Measurements from ENCODE around the gene LRGUK. TPM values are rescaled to one million over a fixed set of nuclear protein-coding genes. Genes with fewer than 3 reads are reported as not detected.
"Not testable (repeated sequence)": the region's sequence is repeated elsewhere in the genome, so short reads cannot be mapped to it uniquely, and the experiment has no call there.

The LRGUK gene
- polyA plus RNA-seq (2013, experiment 1 of 2), result 0.39 TPM
- polyA plus RNA-seq (2013, experiment 2 of 2), result 0.47 TPM

GRCh38 chr7:134126966-134127848 lies at the start of gene LRGUK:
LRGUK (plus strand) TSS chr7:134127340; CDS start chr7:134127368, 28 bp downstream.
- Histone ChIP-seq H3K9me3 (replicated peaks in 1 of 2; ENCODE audit: control insufficient read depth in 2 of 2, insufficient read depth in 1 of 2, low read depth in 1 of 2, low read length in 2 of 2) (no peaks in the 10 kb centered on the region), H3K4me3 (ENCODE audit: low read length in 2 of 2) (peak within 1 kb of the TSS; percentile 80 to 81), H3K4ac (ENCODE audit: low read length) (no peak within 1 kb of the TSS)

GRCh38 chr7:134077560-134077959 lies 49.6 kb upstream of the LRGUK start:
- not testable (repeated sequence) for H3K18ac ChIP-seq (ENCODE audit: low read length); H3K79me1 ChIP-seq (ENCODE audit: low read depth, low read length); H2BK15ac ChIP-seq (ENCODE audit: low read length); H2BK120ac ChIP-seq (ENCODE audit: low read depth, low read length); H2AK5ac ChIP-seq (ENCODE audit: low read depth, low read length); H3K36me3 ChIP-seq (replicated peaks in 1 of 2; ENCODE audit: control insufficient read depth in 2 of 2, insufficient read depth in 2 of 2, low read length in 2 of 2); H4K8ac ChIP-seq (ENCODE audit: low read depth, low read length); H3K14ac ChIP-seq (ENCODE audit: low read length); H4K91ac ChIP-seq (ENCODE audit: low read depth, low read length, poor library complexity); DNase-seq (ENCODE audit: low spot score); H2BK5ac ChIP-seq (ENCODE audit: low read length); H2BK12ac ChIP-seq (ENCODE audit: low read length); H3K9ac ChIP-seq (ENCODE audit: low read depth, low read length, poor library complexity); H3K23ac ChIP-seq (ENCODE audit: low read depth, low read length, poor library complexity); H3K27me3 ChIP-seq (ENCODE audit: control insufficient read depth in 3 of 3, insufficient read depth in 3 of 3, low read depth in 1 of 3, low read length in 3 of 3); H3K27ac ChIP-seq (replicated peaks; ENCODE audit: low read length); H3K4me3 ChIP-seq (ENCODE audit: low read length in 2 of 2); H2AFZ ChIP-seq (ENCODE audit: low read length); H3K4me2 ChIP-seq (ENCODE audit: insufficient read depth, low read length, poor library complexity, severe bottlenecking); H3K9me3 ChIP-seq (replicated peaks in 1 of 2; ENCODE audit: control insufficient read depth in 2 of 2, insufficient read depth in 1 of 2, low read depth in 1 of 2, low read length in 2 of 2); H3K4ac ChIP-seq (ENCODE audit: low read length)
- no CpG with 5 or more reads among the region's 2 CpGs for WGBS, 2 donors (ENCODE audit: extremely low coverage in 2 of 2, insufficient read length in 2 of 2, insufficient replicate concordance in 1 of 2)
- peaks cover 0 to 10% of the 10 kb centered on the region in 2 donors for H3K4me1 ChIP-seq (ENCODE audit: control insufficient read depth in 2 of 2, insufficient read depth in 1 of 2, low read depth in 1 of 2, low read length in 2 of 2)

More at GRCh38 chr7:134126966-134127848, at the start of gene LRGUK:
- H4K8ac ChIP-seq (ENCODE audit: low read depth, low read length), result no peak within 1 kb of the TSS
- no peaks in the 10 kb centered on the region for H3K36me3 ChIP-seq (replicated peaks in 1 of 2; ENCODE audit: control insufficient read depth in 2 of 2, insufficient read depth in 2 of 2, low read length in 2 of 2)
- no peak within 1 kb of the TSS for H2BK120ac ChIP-seq (ENCODE audit: low read depth, low read length)
- peaks cover 0 to 18% (median 2%) of the 10 kb centered on the region in 3 experiments for H3K27me3 ChIP-seq (ENCODE audit: control insufficient read depth in 3 of 3, insufficient read depth in 3 of 3, low read depth in 1 of 3, low read length in 3 of 3)
- H2BK15ac ChIP-seq (ENCODE audit: low read length), result no peak within 1 kb of the TSS
- H4K91ac ChIP-seq (ENCODE audit: low read depth, low read length, poor library complexity), result no peak within 1 kb of the TSS
- WGBS, 2 donors (ENCODE audit: extremely low coverage in 2 of 2, insufficient read length in 2 of 2, insufficient replicate concordance in 1 of 2), result no CpG with 5 or more reads among the region's 43 CpGs
- H3K14ac ChIP-seq (ENCODE audit: low read length), result no peak within 1 kb of the TSS
- no peak within 1 kb of the TSS for H2BK5ac ChIP-seq (ENCODE audit: low read length)
- DNase-seq (ENCODE audit: low spot score), result peak; percentile 75
- H2AK5ac ChIP-seq (ENCODE audit: low read depth, low read length), result no peak within 1 kb of the TSS
- H2AFZ ChIP-seq (ENCODE audit: low read length), result peak within 1 kb of the TSS; percentile 99
- H3K23ac ChIP-seq (ENCODE audit: low read depth, low read length, poor library complexity), result peak within 1 kb of the TSS; percentile 44
- no peak within 1 kb of the TSS for H2BK12ac ChIP-seq (ENCODE audit: low read length)
- H3K27ac ChIP-seq (replicated peaks; ENCODE audit: low read length), result no peak within 1 kb of the TSS
- no peaks in the 10 kb centered on the region for H3K79me1 ChIP-seq (ENCODE audit: low read depth, low read length)
- H3K4me1 ChIP-seq (ENCODE audit: control insufficient read depth in 2 of 2, insufficient read depth in 1 of 2, low read depth in 1 of 2, low read length in 2 of 2), result peaks cover 1 to 11% of the 10 kb centered on the region in 2 donors
- peak within 1 kb of the TSS; percentile 79 for H3K18ac ChIP-seq (ENCODE audit: low read length)
- peak within 1 kb of the TSS; percentile 78 for H3K4me2 ChIP-seq (ENCODE audit: insufficient read depth, low read length, poor library complexity, severe bottlenecking)
- H3K9ac ChIP-seq (ENCODE audit: low read depth, low read length, poor library complexity), result no peak within 1 kb of the TSS

- H2BK5ac ChIP-seq (ENCODE audit: low read length), result no peak overlapping the region
- no peak overlapping the region for H3K4ac ChIP-seq (ENCODE audit: low read length)
- H3K27me3 ChIP-seq (ENCODE audit: control insufficient read depth in 3 of 3, insufficient read depth in 3 of 3, low read depth in 1 of 3, low read length in 3 of 3), result no peaks in the 10 kb centered on the region
- no peak overlapping the region for H2AFZ ChIP-seq (ENCODE audit: low read length)
- H3K23ac ChIP-seq (ENCODE audit: low read depth, low read length, poor library complexity), result no peak overlapping the region
- no CpG with 5 or more reads among the region's 2 CpGs for WGBS, 2 donors (ENCODE audit: extremely low coverage in 2 of 2, insufficient read length in 2 of 2, insufficient replicate concordance in 1 of 2)
- no peak overlapping the region for H3K9ac ChIP-seq (ENCODE audit: low read depth, low read length, poor library complexity)
- H4K91ac ChIP-seq (ENCODE audit: low read depth, low read length, poor library complexity), result no peak overlapping the region
- H2AK5ac ChIP-seq (ENCODE audit: low read depth, low read length), result no peak overlapping the region
- H2BK12ac ChIP-seq (ENCODE audit: low read length), result no peak overlapping the region
- no peak for DNase-seq (ENCODE audit: low spot score)
- H3K4me3 ChIP-seq (ENCODE audit: low read length in 2 of 2), result no peak overlapping the region
- no peak overlapping the region for H4K8ac ChIP-seq (ENCODE audit: low read depth, low read length)
- no peaks in the 10 kb centered on the region for H3K79me1 ChIP-seq (ENCODE audit: low read depth, low read length)
- H3K9me3 ChIP-seq (replicated peaks in 1 of 2; ENCODE audit: control insufficient read depth in 2 of 2, insufficient read depth in 1 of 2, low read depth in 1 of 2, low read length in 2 of 2), result peaks cover 4 to 6% of the 10 kb centered on the region in 2 donors
- no peak overlapping the region for H2BK15ac ChIP-seq (ENCODE audit: low read length)
- H3K4me2 ChIP-seq (ENCODE audit: insufficient read depth, low read length, poor library complexity, severe bottlenecking), result no peak overlapping the region
- H3K27ac ChIP-seq (replicated peaks; ENCODE audit: low read length), result no peak overlapping the region
- H3K14ac ChIP-seq (ENCODE audit: low read length), result no peak overlapping the region
- no peak overlapping the region for H2BK120ac ChIP-seq (ENCODE audit: low read depth, low read length)
- H3K36me3 ChIP-seq (replicated peaks in 1 of 2; ENCODE audit: control insufficient read depth in 2 of 2, insufficient read depth in 2 of 2, low read length in 2 of 2), result no peaks in the 10 kb centered on the region
- no peak overlapping the region for H3K18ac ChIP-seq (ENCODE audit: low read length)
- H3K4me1 ChIP-seq (ENCODE audit: control insufficient read depth in 2 of 2, insufficient read depth in 1 of 2, low read depth in 1 of 2, low read length in 2 of 2), result peaks cover 0 to 10% of the 10 kb centered on the region in 2 donors
These were observed 48.1 kb upstream of the LRGUK start for GRCh38 chr7:134078991-134079390.

- H3K4me1 ChIP-seq (ENCODE audit: control insufficient read depth in 2 of 2, insufficient read depth in 1 of 2, low read depth in 1 of 2, low read length in 2 of 2), result peaks cover 0 to 10% of the 10 kb centered on the region in 2 donors
- H2BK120ac ChIP-seq (ENCODE audit: low read depth, low read length), result no peak overlapping the region
- no peak overlapping the region for H2BK12ac ChIP-seq (ENCODE audit: low read length)
- no peak overlapping the region for H3K18ac ChIP-seq (ENCODE audit: low read length)
- no peak overlapping the region for H3K23ac ChIP-seq (ENCODE audit: low read depth, low read length, poor library complexity)
- no peak overlapping the region for H3K4ac ChIP-seq (ENCODE audit: low read length)
- no peak overlapping the region for H3K27ac ChIP-seq (replicated peaks; ENCODE audit: low read length)
- WGBS, 2 donors (ENCODE audit: extremely low coverage in 2 of 2, insufficient read length in 2 of 2, insufficient replicate concordance in 1 of 2), result no CpG with 5 or more reads among the region's 1 CpG
- no peak overlapping the region for H3K9ac ChIP-seq (ENCODE audit: low read depth, low read length, poor library complexity)
- no peaks in the 10 kb centered on the region for H3K79me1 ChIP-seq (ENCODE audit: low read depth, low read length)
- no peak overlapping the region for H2BK15ac ChIP-seq (ENCODE audit: low read length)
- H2AFZ ChIP-seq (ENCODE audit: low read length), result no peak overlapping the region
- H3K14ac ChIP-seq (ENCODE audit: low read length), result no peak overlapping the region
- H2AK5ac ChIP-seq (ENCODE audit: low read depth, low read length), result no peak overlapping the region
- no peak overlapping the region for H4K8ac ChIP-seq (ENCODE audit: low read depth, low read length)
- H3K9me3 ChIP-seq (replicated peaks in 1 of 2; ENCODE audit: control insufficient read depth in 2 of 2, insufficient read depth in 1 of 2, low read depth in 1 of 2, low read length in 2 of 2), result peaks cover 2 to 6% of the 10 kb centered on the region in 2 donors
- H3K4me2 ChIP-seq (ENCODE audit: insufficient read depth, low read length, poor library complexity, severe bottlenecking), result no peak overlapping the region
- H2BK5ac ChIP-seq (ENCODE audit: low read length), result no peak overlapping the region
- H4K91ac ChIP-seq (ENCODE audit: low read depth, low read length, poor library complexity), result no peak overlapping the region
- H3K36me3 ChIP-seq (replicated peaks in 1 of 2; ENCODE audit: control insufficient read depth in 2 of 2, insufficient read depth in 2 of 2, low read length in 2 of 2), result no peaks in the 10 kb centered on the region
- DNase-seq (ENCODE audit: low spot score), result no peak
- no peak overlapping the region for H3K4me3 ChIP-seq (ENCODE audit: low read length in 2 of 2)
- H3K27me3 ChIP-seq (ENCODE audit: control insufficient read depth in 3 of 3, insufficient read depth in 3 of 3, low read depth in 1 of 3, low read length in 3 of 3), result no peaks in the 10 kb centered on the region
These were observed 45.4 kb upstream of the LRGUK start for GRCh38 chr7:134081695-134082094.

Measured in neuronal stem cell (in vitro differentiated cells).